Measurements from ENCODE around the gene SH2D4B.

The SH2D4B gene

DNA sequence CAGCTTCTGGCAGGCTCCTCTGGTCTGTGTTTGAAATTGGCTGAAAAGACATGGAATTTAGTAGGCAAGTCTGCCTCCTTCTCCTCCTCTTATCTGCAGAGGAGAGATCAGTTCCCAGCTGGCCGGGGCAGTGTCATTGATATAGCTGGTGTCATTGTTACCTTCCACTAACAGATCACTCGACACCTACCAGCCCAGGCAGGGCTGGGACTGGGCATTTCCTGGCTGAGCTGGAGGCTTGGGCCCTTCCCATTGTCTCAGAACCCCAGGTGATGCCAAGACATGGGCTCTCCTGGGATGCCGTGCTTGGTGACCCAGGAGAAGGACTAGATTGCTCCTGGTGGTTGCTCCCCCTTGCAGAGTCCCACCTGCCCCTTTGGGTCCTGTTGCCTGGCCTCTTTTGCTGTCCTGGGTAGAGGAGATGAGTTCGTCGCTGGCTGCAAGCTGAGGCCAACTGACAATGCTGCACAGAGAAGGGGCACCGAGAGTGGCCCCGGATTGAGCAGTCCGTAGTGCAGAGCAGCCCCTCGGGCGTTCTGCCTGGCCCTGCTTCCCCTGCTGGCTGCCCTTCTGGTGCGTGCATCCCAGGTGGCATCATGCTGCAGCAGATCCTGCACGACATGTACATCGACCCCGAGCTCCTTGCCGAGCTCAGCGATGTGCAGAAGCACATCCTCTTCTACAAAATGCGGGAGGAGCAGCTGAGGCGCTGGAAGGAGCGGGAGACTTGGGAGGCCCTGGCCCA lies at the start of gene SH2D4B:
Gene SH2D4B, plus strand, starts transcription at position 167 of the 745 bp plus-strand sequence. Its CDS starts 430 bp downstream, at position 597.
- Histone ChIP-seq H3K27ac (ENCODE audit: low read length) (no peak within 1 kb of the TSS), H3K9me3 (ENCODE audit: insufficient read depth, low read depth, low read length) (peaks cover 4% of the 10 kb centered on the region; the same call in 1 of the 2 replicates), H3K27me3 (ENCODE audit: insufficient read depth, low read length) (peaks cover 5% of the 10 kb centered on the region; the same call in 1 of the 2 replicates), H3K9ac (ENCODE audit: low read depth, low read length) (no peak within 1 kb of the TSS), H3K4me3 (ENCODE audit: low read length) (no peak within 1 kb of the TSS), H3K36me3 (ENCODE audit: insufficient read depth, low read depth, low read length) (no peaks in the 10 kb centered on the region), H3K4me1 (ENCODE audit: insufficient read depth, low read length) (no peaks in the 10 kb centered on the region)

DNA sequence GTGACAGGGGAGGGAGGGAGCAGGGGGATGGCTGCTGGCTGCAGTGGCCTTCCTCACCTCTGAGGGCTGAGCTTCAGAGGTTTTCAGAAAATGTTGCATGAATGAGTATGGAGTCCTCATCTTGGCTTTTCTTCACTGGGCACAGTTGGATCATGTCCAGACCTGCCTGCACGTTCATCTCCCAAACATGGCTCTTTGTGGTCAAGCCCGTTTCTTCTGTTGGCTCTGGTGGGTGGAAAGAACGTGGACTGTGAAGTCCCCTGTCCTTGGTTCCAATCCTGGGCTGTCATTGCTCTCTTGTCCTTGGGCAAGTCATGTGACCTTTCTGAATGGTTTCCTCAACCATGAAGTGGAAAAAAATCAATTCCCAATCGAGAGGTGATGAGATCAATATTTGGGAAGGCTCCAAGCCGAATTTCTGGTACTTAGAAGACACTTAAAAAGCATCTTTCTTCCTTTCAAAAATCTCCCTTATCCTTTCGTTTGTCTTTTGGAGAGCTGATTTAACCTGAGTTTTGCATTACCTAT lies 49.1 kb upstream of the SH2D4B start:
- no peaks in the 10 kb centered on the region for H3K27me3 ChIP-seq (ENCODE audit: insufficient read depth, low read length)
- no peak overlapping the region for H3K4me3 ChIP-seq (ENCODE audit: low read length)
- no peak overlapping the region for H3K9ac ChIP-seq (ENCODE audit: low read depth, low read length)
- H3K27ac ChIP-seq (ENCODE audit: low read length) = no peak overlapping the region
- H3K36me3 ChIP-seq (ENCODE audit: insufficient read depth, low read depth, low read length) = peaks cover 41% of the 10 kb centered on the region
- no peaks in the 10 kb centered on the region for H3K9me3 ChIP-seq (ENCODE audit: insufficient read depth, low read depth, low read length)
- H3K4me1 ChIP-seq (ENCODE audit: insufficient read depth, low read length) = peaks cover 8% of the 10 kb centered on the region; the same call in 1 of the 2 replicates

DNA sequence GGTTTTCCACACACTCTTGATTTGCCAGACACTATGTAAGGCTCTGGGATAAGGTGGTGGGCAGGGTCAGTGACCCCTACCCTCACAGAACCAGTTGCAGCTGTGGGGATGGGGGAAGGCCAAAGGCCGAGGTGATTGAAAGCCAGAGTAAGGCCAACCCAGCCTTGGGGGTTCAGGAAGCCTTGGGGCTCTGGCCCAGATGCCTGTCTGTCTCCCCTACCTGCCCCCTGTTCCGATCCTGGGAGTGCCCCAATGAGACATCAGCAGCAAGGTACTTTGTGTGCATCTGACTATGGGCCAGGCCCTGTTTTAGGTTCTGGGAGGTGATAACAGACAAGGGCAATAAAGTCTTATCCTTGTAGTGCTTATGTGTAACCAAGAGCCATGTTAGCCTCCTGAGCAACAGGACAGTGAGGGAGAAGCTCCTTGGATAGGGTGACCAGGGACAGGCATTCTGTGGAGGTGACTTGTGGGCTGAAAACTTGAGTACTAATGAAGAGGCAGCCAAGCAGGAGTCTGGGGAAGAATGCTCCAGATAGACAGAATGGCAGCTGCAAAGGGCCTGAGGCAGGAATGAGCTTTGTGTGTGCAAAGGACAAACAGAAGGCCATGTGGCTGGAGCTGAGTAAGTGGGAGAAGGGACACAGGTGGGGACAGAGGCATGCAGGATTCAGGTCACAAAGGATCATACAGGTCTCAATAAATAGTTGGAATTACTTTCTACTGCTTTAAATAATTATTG lies 48.2 kb upstream of the SH2D4B start:
- peaks cover 8% of the 10 kb centered on the region; the same call in 1 of the 2 replicates for H3K4me1 ChIP-seq (ENCODE audit: insufficient read depth, low read length)
- H3K27ac ChIP-seq (ENCODE audit: low read length) = no peak overlapping the region
- H3K9me3 ChIP-seq (ENCODE audit: insufficient read depth, low read depth, low read length) = no peaks in the 10 kb centered on the region
- H3K36me3 ChIP-seq (ENCODE audit: insufficient read depth, low read depth, low read length) = peaks cover 49% of the 10 kb centered on the region
- no peak overlapping the region for H3K4me3 ChIP-seq (ENCODE audit: low read length)
- no peak overlapping the region for H3K9ac ChIP-seq (ENCODE audit: low read depth, low read length)
- no peaks in the 10 kb centered on the region for H3K27me3 ChIP-seq (ENCODE audit: insufficient read depth, low read length)

- Histone ChIP-seq H3K9ac (ENCODE audit: low read depth, low read length) (no peak overlapping the region), H3K4me1 (ENCODE audit: insufficient read depth, low read length) (peaks cover 4% of the 10 kb centered on the region; the same call in 1 of the 2 replicates), H3K36me3 (ENCODE audit: insufficient read depth, low read depth, low read length) (peaks cover 59% of the 10 kb centered on the region), H3K27ac (ENCODE audit: low read length) (no peak overlapping the region), H3K4me3 (ENCODE audit: low read length) (no peak overlapping the region), H3K9me3 (ENCODE audit: insufficient read depth, low read depth, low read length) (no peaks in the 10 kb centered on the region), H3K27me3 (ENCODE audit: insufficient read depth, low read length) (no peaks in the 10 kb centered on the region)
Observed at GRCh38 chr10:80491251-80492102, 46.2 kb upstream of the SH2D4B start.

DNA sequence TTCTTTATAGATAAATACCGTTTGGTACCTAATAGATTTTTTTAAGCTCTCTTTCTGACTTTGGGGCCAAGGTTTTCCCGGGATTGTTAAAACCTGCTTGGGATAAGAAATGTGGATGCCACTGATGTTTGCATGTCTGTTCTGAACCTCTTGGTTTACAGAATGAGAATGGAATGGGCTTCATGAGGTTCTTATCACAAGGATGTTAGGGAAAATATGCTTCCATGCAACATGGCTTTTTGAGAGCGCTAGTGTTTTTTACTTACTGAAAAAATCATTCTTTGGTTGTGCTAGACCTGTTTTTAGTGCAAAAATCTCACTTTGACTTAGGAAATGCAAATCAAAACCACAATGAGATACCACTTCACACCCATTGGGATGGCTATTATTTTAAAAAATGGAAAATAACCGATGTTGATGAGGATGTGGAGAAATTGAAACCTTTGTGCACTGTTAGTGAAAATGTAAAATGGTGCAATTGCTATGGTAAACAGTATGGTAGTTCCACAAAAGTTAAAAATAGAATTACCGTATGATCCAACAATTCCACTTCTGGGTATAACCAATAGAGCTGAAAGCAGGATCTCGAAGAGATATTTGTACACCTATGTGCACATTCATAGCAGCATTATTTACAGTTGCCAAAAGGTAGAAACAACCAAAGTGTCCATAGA lies 44.7 kb upstream of the SH2D4B start:
- Histone ChIP-seq H3K9ac (ENCODE audit: low read depth, low read length) (no peak overlapping the region), H3K27ac (ENCODE audit: low read length) (no peak overlapping the region)

GRCh38 chr10:80493522-80494051 lies 44.1 kb upstream of the SH2D4B start:
- Histone ChIP-seq H3K27ac (ENCODE audit: low read length) (no peak overlapping the region), H3K4me1 (ENCODE audit: insufficient read depth, low read length) (peaks cover 4% of the 10 kb centered on the region; the same call in 1 of the 2 replicates), H3K9ac (ENCODE audit: low read depth, low read length) (no peak overlapping the region), H3K27me3 (ENCODE audit: insufficient read depth, low read length) (no peaks in the 10 kb centered on the region), H3K9me3 (ENCODE audit: insufficient read depth, low read depth, low read length) (no peaks in the 10 kb centered on the region), H3K4me3 (ENCODE audit: low read length) (no peak overlapping the region), H3K36me3 (ENCODE audit: insufficient read depth, low read depth, low read length) (peaks cover 59% of the 10 kb centered on the region)

More for the DNA sequence above, 44.7 kb upstream of the SH2D4B start:
- Histone ChIP-seq H3K36me3 (ENCODE audit: insufficient read depth, low read depth, low read length) (peaks cover 59% of the 10 kb centered on the region), H3K9me3 (ENCODE audit: insufficient read depth, low read depth, low read length) (no peaks in the 10 kb centered on the region), H3K4me3 (ENCODE audit: low read length) (no peak overlapping the region), H3K4me1 (ENCODE audit: insufficient read depth, low read length) (no peaks in the 10 kb centered on the region), H3K27me3 (ENCODE audit: insufficient read depth, low read length) (no peaks in the 10 kb centered on the region)

- no peaks in the 10 kb centered on the region for H3K27me3 ChIP-seq (ENCODE audit: insufficient read depth, low read length)
- peaks cover 9% of the 10 kb centered on the region for H3K4me1 ChIP-seq (ENCODE audit: insufficient read depth, low read length)
- peaks cover 35% of the 10 kb centered on the region for H3K36me3 ChIP-seq (ENCODE audit: insufficient read depth, low read depth, low read length)
- H3K9me3 ChIP-seq (ENCODE audit: insufficient read depth, low read depth, low read length) = no peaks in the 10 kb centered on the region
- H3K27ac ChIP-seq (ENCODE audit: low read length) = no peak overlapping the region
- no peak overlapping the region for H3K9ac ChIP-seq (ENCODE audit: low read depth, low read length)
- no peak overlapping the region for H3K4me3 ChIP-seq (ENCODE audit: low read length)
Observed at GRCh38 chr10:80496555-80497172, 41.0 kb upstream of the SH2D4B start.

- Histone ChIP-seq H3K27ac (ENCODE audit: low read length) (no peak overlapping the region), H3K27me3 (ENCODE audit: insufficient read depth, low read length) (no peaks in the 10 kb centered on the region), H3K4me3 (ENCODE audit: low read length) (no peak overlapping the region), H3K9ac (ENCODE audit: low read depth, low read length) (no peak overlapping the region), H3K9me3 (ENCODE audit: insufficient read depth, low read depth, low read length) (no peaks in the 10 kb centered on the region), H3K36me3 (ENCODE audit: insufficient read depth, low read depth, low read length) (peaks cover 28% of the 10 kb centered on the region), H3K4me1 (ENCODE audit: insufficient read depth, low read length) (peaks cover 9% of the 10 kb centered on the region)
Observed at GRCh38 chr10:80497187-80498077, 40.3 kb upstream of the SH2D4B start.

- Histone ChIP-seq H3K4me1 (ENCODE audit: insufficient read depth, low read length) (peaks cover 16% of the 10 kb centered on the region), H3K9me3 (ENCODE audit: insufficient read depth, low read depth, low read length) (no peaks in the 10 kb centered on the region), H3K36me3 (ENCODE audit: insufficient read depth, low read depth, low read length) (peaks cover 22% of the 10 kb centered on the region), H3K9ac (ENCODE audit: low read depth, low read length) (no peak overlapping the region), H3K27ac (ENCODE audit: low read length) (no peak overlapping the region), H3K4me3 (ENCODE audit: low read length) (no peak overlapping the region), H3K27me3 (ENCODE audit: insufficient read depth, low read length) (no peaks in the 10 kb centered on the region)
Observed at GRCh38 chr10:80498078-80498832, 39.4 kb upstream of the SH2D4B start.

Data from iPS-20b (cell line).